ENCODE results near the gene SHB. TPM values are rescaled to one million over a fixed set of nuclear protein-coding genes. Genes with fewer than 3 reads are reported as not detected.

The SHB gene
- total and polyA plus RNA-seq, 2 donors (not counting 3 experiments of a cell fraction or from before 2014, with no cell fraction given) = 13.4 to 24.9 TPM

DNA sequence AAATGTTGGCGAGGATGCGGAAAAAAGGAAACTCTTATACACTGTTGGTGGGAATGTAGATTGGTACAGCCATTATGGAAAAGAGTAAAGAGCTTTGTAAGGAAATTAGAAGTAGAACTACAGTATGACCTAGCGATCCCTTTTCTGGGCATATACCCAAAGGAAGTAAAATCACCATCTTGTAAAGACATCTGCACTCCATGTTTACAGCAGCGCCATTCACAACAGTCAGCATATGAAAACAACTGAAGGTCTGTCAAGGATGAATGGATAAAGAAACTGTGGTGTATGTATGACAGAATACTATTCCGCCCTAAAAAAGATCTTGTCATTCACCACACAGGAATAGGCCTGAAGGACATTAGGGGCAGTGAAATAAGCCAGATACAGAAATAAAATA, 137.4 kb downstream of the SHB start:
- ChIA-PET POLR2A (no interaction called here), CTCF (interaction anchor here (1.8 kb wide), 1 partner anchor 15 kb away, joined by 5 read pairs; no protein-coding TSS in a partner anchor)
- H2AFZ ChIP-seq (ENCODE audit: low read depth, low read length) = no peak overlapping the region
- H3K9me3 ChIP-seq (replicated peaks; ENCODE audit: control insufficient read depth, insufficient read depth, low read length) = no peaks in the 10 kb centered on the region
- H3K4me3 ChIP-seq (replicated peaks in 1 of 3; ENCODE audit: insufficient read depth in 1 of 3, low read depth in 1 of 3, low read length in 3 of 3) = no peak overlapping the region
- peaks cover 2% of the 10 kb centered on the region for H3K79me2 ChIP-seq (ENCODE audit: control insufficient read depth, insufficient read depth, low read length)
- H3K9ac ChIP-seq (replicated peaks; ENCODE audit: extremely low read depth, insufficient read depth, low read length) = no peak overlapping the region
- H3K9me1 ChIP-seq (replicated peaks; ENCODE audit: control insufficient read depth, extremely low read depth, insufficient read depth, low read length) = no peaks in the 10 kb centered on the region
- no peak overlapping the region for H3K27ac ChIP-seq (ENCODE audit: insufficient read depth, low read depth, low read length)
- no peaks in the 10 kb centered on the region for H4K20me1 ChIP-seq (replicated peaks; ENCODE audit: control insufficient read depth, extremely low read depth, insufficient read depth, low read length)
- no peak for FAIRE-seq
- no peaks in the 10 kb centered on the region for H3K27me3 ChIP-seq (ENCODE audit: control insufficient read depth in 2 of 2, insufficient read depth in 2 of 2, low read length in 2 of 2)
- dilution Hi-C loops (cut with MboI; ENCODE audit: extremely low pct_ligation_motif_present, low sequenced_read_pairs) = no loop called here
- DNase-seq (ENCODE audit: low read depth, low spot score) = peak; percentile 51
- no TSS peak for BruUV-seq (replicated peaks)
- H3K4me2 ChIP-seq (ENCODE audit: insufficient read depth, low read length) = no peak overlapping the region
- H3K4me1 ChIP-seq (ENCODE audit: control insufficient read depth, extremely low read depth, insufficient read depth, low read length) = peaks cover 33% of the 10 kb centered on the region
- TF ChIP-seq GATA2 (IDR thresholded peaks at IDR 0.05; ENCODE audit: insufficient read depth, insufficient read length, low read depth, low read length) (no peak), POLR2AphosphoS5 (IDR thresholded peaks at IDR 0.05; ENCODE audit: insufficient read depth, low read depth, low read length) (no peak), MYC (IDR thresholded peaks at IDR 0.05; ENCODE audit: low read depth, low read length) (no peak), MAX (IDR thresholded peaks at IDR 0.05; ENCODE audit: insufficient read depth, insufficient read length) (no peak), EZH2 (IDR thresholded peaks at IDR 0.05; ENCODE audit: borderline replicate concordance, low read depth, low read length, severe bottlenecking) (no peak), FOS (IDR thresholded peaks at IDR 0.05; ENCODE audit: borderline replicate concordance, insufficient read depth, low read length) (no peak), JUN (IDR thresholded peaks at IDR 0.05; ENCODE audit: borderline replicate concordance, insufficient read depth, insufficient read length, low read depth) (no peak), POLR2A (IDR thresholded peaks at IDR 0.05; ENCODE audit: low read depth, low read length) (no peak)
- TF ChIP-seq, protein P1, sequence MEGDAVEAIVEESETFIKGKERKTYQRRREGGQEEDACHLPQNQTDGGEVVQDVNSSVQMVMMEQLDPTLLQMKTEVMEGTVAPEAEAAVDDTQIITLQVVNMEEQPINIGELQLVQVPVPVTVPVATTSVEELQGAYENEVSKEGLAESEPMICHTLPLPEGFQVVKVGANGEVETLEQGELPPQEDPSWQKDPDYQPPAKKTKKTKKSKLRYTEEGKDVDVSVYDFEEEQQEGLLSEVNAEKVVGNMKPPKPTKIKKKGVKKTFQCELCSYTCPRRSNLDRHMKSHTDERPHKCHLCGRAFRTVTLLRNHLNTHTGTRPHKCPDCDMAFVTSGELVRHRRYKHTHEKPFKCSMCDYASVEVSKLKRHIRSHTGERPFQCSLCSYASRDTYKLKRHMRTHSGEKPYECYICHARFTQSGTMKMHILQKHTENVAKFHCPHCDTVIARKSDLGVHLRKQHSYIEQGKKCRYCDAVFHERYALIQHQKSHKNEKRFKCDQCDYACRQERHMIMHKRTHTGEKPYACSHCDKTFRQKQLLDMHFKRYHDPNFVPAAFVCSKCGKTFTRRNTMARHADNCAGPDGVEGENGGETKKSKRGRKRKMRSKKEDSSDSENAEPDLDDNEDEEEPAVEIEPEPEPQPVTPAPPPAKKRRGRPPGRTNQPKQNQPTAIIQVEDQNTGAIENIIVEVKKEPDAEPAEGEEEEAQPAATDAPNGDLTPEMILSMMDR (IDR thresholded peaks at IDR 0.05; ENCODE audit: extremely low read depth in 1 of 2, insufficient read depth in 1 of 2, low read depth in 1 of 2, low read length in 2 of 2) = no peak
- intact Hi-C loops (cut with micrococcal nuclease) = no loop called here
- no peaks in the 10 kb centered on the region for H3K36me3 ChIP-seq (ENCODE audit: control insufficient read depth in 2 of 2, extremely low read depth in 1 of 2, insufficient read depth in 2 of 2, low read length in 2 of 2)

Data from endothelial cell of umbilical vein (primary cell).